ENCODE results near the gene TBC1D5.

DNA sequence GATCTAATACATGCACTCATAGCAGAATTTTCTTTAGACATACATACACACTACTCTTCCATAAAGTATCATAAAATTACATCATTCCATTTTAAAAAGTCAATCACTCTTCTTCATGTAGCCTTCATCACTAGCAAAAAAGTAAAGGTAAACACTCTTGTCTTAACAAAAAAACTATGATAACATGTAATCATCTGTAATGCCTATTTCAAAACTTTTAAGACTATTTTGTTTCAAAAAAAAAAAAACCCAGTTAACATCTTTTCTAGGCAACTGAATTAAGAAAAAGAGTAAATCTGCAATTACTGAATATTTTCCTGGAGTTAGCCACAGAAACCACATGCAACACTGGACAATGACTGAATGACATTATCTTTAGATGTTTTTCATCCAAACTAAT lies 4.8 kb downstream of the TBC1D5 start:
- TF ChIP-seq, protein P1, sequence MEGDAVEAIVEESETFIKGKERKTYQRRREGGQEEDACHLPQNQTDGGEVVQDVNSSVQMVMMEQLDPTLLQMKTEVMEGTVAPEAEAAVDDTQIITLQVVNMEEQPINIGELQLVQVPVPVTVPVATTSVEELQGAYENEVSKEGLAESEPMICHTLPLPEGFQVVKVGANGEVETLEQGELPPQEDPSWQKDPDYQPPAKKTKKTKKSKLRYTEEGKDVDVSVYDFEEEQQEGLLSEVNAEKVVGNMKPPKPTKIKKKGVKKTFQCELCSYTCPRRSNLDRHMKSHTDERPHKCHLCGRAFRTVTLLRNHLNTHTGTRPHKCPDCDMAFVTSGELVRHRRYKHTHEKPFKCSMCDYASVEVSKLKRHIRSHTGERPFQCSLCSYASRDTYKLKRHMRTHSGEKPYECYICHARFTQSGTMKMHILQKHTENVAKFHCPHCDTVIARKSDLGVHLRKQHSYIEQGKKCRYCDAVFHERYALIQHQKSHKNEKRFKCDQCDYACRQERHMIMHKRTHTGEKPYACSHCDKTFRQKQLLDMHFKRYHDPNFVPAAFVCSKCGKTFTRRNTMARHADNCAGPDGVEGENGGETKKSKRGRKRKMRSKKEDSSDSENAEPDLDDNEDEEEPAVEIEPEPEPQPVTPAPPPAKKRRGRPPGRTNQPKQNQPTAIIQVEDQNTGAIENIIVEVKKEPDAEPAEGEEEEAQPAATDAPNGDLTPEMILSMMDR (IDR thresholded peaks at IDR 0.05), result no peak
- no peak for TF ChIP-seq POLR2AphosphoS5 (IDR thresholded peaks at IDR 0.05; ENCODE audit: low read depth, low read length)

Data from Panc1 (cell line).